Choroid plexus epithelial cell (primary cell): ENCODE measurements around the gene THOP1.
"Not testable (repeated sequence)": the region's sequence is repeated elsewhere in the genome, so short reads cannot be mapped to it uniquely, and the experiment has no call there.

Experiments
- DNase-seq: peaks from one replicate; pipeline ENCODE4 v3.0.0-alpha.2; 2010; ENCODE audit warnings: low read depth
- H3K4me3 ChIP-seq: 2 replicates; pipeline ENCODE4 v1.5.1; 2011; ENCODE audit warnings: low read depth, mild to moderate bottlenecking, control low read depth, low read length, moderate library complexity
- TF ChIP-seq, protein P1 (sequence below): conservative IDR thresholded peaks from 2 replicates; pipeline ENCODE4 v1.5.1; 2011; ENCODE audit warnings: low read depth, mild to moderate bottlenecking, control low read depth, inconsistent platforms, low read length, moderate library complexity

THOP1 gene

DNA sequence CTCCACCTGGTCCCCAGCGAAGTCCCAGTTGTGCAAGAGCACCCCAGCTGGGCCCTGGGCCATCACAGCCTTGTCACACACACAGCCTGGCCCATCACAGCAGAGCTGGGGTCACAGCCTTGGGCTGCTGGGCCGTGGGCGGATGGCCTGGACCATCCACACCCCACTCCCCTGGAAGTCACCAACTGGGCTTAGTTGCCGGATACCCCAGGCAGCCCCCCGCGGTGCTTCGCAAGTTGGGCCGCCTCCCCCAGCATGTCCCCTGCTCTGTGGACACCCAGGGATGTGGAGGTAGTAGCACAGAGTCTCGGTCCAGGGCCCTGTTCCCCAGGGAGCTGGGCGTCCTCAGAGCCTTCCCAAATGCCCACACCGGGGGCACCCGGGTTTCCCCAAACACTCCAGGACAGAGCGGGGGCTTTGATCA, 29.9 kb downstream of the THOP1 start:
- TF ChIP-seq, protein P1, sequence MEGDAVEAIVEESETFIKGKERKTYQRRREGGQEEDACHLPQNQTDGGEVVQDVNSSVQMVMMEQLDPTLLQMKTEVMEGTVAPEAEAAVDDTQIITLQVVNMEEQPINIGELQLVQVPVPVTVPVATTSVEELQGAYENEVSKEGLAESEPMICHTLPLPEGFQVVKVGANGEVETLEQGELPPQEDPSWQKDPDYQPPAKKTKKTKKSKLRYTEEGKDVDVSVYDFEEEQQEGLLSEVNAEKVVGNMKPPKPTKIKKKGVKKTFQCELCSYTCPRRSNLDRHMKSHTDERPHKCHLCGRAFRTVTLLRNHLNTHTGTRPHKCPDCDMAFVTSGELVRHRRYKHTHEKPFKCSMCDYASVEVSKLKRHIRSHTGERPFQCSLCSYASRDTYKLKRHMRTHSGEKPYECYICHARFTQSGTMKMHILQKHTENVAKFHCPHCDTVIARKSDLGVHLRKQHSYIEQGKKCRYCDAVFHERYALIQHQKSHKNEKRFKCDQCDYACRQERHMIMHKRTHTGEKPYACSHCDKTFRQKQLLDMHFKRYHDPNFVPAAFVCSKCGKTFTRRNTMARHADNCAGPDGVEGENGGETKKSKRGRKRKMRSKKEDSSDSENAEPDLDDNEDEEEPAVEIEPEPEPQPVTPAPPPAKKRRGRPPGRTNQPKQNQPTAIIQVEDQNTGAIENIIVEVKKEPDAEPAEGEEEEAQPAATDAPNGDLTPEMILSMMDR: no peak
- H3K4me3 ChIP-seq: no peak overlapping the region
- DNase-seq: no peak

- TF ChIP-seq, protein P1: no peak
- H3K4me3 ChIP-seq: no peak overlapping the region
- no peak for DNase-seq
These were observed 30.6 kb downstream of the THOP1 start for GRCh38 chr19:2815923-2816322.

GRCh38 chr19:2816641-2817040, 31.3 kb downstream of the THOP1 start:
- no peak for DNase-seq
- H3K4me3 ChIP-seq: no peak overlapping the region
- TF ChIP-seq, protein P1: no peak

DNA sequence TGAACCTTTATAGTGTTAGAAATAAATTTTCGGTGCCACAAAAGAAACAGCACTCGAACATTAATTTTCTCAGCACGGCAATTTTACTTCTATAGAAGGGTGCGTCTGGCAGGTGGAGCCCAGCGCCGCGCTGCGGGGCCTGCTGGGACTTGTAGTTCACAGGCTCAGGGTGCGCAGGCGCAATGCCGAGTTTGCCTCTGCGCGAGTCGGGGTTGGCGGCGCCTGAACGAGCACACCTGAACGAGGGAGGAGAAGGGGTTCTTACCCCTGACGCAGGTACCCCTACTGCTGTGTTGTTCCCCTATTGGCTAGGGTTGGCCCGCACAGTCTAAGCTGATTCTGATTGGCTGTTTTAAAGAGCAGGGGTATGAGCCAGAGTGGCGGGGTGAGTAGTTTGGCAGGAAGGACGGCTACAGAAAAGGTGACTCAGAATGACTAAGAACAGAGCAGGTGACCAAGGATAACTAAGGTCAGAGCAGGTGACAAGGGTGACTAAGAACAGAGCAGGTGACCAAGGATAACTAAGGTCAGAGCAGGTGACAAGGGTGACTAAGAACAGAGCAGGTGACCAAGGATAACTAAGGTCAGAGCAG, 32.0 kb downstream of the THOP1 start:
- H3K4me3 ChIP-seq, DNase-seq: not testable (repeated sequence)

- TF ChIP-seq, protein P1: peak; percentile 92
- H3K4me3 ChIP-seq: peak within 1 kb of the TSS; percentile 75
- peak; percentile 98 for DNase-seq
These were observed 34.3 kb downstream of the THOP1 start, which contains the start of gene ZNF554 for GRCh38 chr19:2819540-2820111. ZNF554 (plus strand) TSS chr19:2819868; CDS start chr19:2820072, 204 bp downstream.

DNA sequence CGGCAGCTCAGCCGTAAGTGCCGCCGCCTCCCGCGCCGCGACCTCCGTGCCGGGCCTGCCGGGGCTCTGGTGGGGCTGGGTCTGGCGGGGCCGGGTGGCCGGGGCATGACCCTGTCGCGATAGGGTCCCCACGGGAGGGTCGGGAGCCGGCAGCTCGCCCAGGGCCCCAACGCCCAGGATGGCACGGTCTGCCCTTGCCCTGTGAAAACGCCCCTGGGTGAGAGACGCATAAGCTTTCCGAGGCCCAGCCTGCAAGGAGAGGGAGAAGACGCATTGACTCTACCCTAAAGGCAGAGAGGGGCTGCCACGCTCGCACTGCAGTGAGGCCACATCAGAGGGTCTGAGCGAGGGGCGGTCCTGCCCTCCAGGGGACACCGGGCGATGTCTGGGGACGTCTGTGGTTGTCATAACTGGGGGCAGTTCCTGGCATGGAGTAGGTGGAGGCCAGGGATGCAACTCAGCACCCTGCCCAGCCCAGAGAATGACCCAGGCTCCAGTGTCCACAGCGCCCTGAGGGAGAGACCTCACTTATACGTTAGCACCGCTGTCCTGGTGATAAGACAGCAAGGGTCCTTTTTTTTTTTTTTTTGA, 34.9 kb downstream of the THOP1 start:
- H3K4me3 ChIP-seq: peak overlapping the region; percentile 75
- TF ChIP-seq, protein P1: no peak
- DNase-seq: no peak

DNA sequence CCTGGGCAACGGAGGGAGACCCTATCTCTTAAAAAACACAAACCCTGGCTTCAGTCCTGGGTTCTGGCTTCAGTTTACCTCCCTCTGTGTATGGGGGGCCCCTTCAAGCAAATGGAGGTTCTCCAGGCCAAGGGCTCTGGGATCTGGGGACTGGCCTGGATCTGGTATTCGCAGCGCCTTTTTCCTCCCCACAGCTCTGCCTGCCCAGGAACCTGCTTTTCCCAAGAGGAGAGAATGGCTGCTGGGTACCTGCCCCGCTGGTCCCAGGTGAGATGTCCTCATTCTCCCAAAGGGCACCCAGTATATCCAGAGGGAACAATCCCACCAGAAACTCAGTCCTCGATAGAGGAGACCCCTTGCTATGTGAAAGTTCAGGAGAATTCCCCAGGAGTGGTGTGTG, 37.5 kb downstream of the THOP1 start:
- DNase-seq: no peak
- TF ChIP-seq, protein P1: no peak
- H3K4me3 ChIP-seq: no peak overlapping the region
